ENCODE measurements around the gene AHCYL2. TPM values are rescaled to one million over a fixed set of nuclear protein-coding genes. Genes with fewer than 3 reads are reported as not detected.
"Not testable (repeated sequence)": the region's sequence is repeated elsewhere in the genome, so short reads cannot be mapped to it uniquely, and the experiment has no call there.

The AHCYL2 gene
- total RNA-seq, 1 donor from 2014 or later, result 19.9 TPM

DNA sequence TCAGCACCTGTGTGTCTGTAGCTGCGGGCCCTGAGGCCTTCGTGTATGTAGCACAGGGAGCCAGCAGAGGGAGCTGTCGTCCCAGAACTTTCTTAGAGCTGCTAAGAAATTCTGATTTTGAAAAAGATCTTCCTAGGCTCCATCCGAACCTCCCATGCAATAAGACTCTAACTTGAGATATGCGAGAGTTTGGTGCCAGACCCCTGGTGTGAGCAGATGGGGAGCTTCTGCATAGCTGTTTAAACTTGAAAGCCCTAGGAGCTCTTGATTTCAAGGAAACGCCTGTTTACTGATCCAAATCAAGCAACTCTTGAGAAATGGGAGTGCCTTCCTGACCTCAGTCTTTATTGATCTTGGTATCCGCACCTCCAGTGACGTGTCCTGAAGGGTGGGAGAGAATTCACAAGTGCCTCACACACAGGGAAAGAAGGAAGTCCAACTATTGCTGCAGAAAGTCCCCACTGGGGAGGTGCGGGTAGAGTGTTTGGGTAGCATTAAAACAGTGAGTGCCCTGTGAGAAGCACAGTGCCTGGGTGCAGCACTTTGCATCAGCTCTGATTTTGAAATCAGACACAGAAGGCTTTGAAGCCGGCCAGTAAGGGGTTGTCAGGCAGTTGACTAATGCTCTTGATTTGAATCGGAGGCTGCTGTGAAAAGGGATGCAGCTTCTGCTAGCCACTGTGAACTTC, 143.0 kb downstream of the AHCYL2 start:
- H3K27ac Mint-ChIP-seq (ENCODE audit: unreplicated experiment), result peak overlapping the region; percentile 43
- H3K4me3 Mint-ChIP-seq (ENCODE audit: unreplicated experiment), result no peak overlapping the region
- peaks cover 26% of the 10 kb centered on the region for H3K4me1 Mint-ChIP-seq (ENCODE audit: unreplicated experiment)
- H3K9me3 Mint-ChIP-seq (ENCODE audit: unreplicated experiment), result no peaks in the 10 kb centered on the region
- DNase-seq (ENCODE audit: low spot score), result peak; percentile 75
- TF ChIP-seq CTCF (IDR thresholded peaks at IDR 0.05; ENCODE audit: unreplicated experiment), result peak; percentile 68
- no peaks in the 10 kb centered on the region for H3K27me3 Mint-ChIP-seq (ENCODE audit: unreplicated experiment)
- no peaks in the 10 kb centered on the region for H3K36me3 Mint-ChIP-seq (ENCODE audit: low read depth, unreplicated experiment)

- no peaks in the 10 kb centered on the region for H3K9me3 Mint-ChIP-seq (ENCODE audit: unreplicated experiment)
- H3K27ac Mint-ChIP-seq (ENCODE audit: unreplicated experiment), result peak overlapping the region; percentile 81
- H3K27me3 Mint-ChIP-seq (ENCODE audit: unreplicated experiment), result no peaks in the 10 kb centered on the region
- peaks cover 25% of the 10 kb centered on the region for H3K4me1 Mint-ChIP-seq (ENCODE audit: unreplicated experiment)
- no peak overlapping the region for H3K4me3 Mint-ChIP-seq (ENCODE audit: unreplicated experiment)
- no peaks in the 10 kb centered on the region for H3K36me3 Mint-ChIP-seq (ENCODE audit: low read depth, unreplicated experiment)
- peak; percentile 4 for DNase-seq (ENCODE audit: low spot score)
- no peak for TF ChIP-seq CTCF (IDR thresholded peaks at IDR 0.05; ENCODE audit: unreplicated experiment)
Measured at GRCh38 chr7:129368389-129368986, 143.7 kb downstream of the AHCYL2 start.

- H3K27me3 Mint-ChIP-seq (ENCODE audit: unreplicated experiment); H3K4me3 Mint-ChIP-seq (ENCODE audit: unreplicated experiment); H3K9me3 Mint-ChIP-seq (ENCODE audit: unreplicated experiment); H3K27ac Mint-ChIP-seq (ENCODE audit: unreplicated experiment); DNase-seq (ENCODE audit: low spot score); H3K36me3 Mint-ChIP-seq (ENCODE audit: low read depth, unreplicated experiment): not testable (repeated sequence)
- H3K4me1 Mint-ChIP-seq (ENCODE audit: unreplicated experiment), result peaks cover 25% of the 10 kb centered on the region
Measured at GRCh38 chr7:129369447-129369846, 144.6 kb downstream of the AHCYL2 start.

DNA sequence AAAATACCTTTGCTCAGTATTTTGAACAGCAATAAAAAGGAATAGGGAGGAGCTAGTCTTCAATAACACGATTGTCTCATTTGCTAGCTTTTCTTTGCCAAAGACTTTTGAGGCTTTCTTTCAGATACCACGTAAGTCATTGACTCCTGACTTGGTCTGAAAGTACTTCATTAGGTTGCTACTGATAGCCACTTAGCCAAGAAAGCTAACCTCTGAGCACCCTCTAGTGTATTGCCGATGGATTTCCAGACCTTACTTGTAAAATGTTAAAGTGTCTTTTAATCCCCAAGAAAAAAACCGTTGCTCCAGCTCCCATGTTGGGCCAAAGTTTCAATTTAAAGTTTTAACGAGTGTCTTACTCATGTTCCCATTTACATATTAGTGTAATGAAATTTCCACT, 146.0 kb downstream of the AHCYL2 start:
- H3K27me3 Mint-ChIP-seq (ENCODE audit: unreplicated experiment), result no peaks in the 10 kb centered on the region
- no peaks in the 10 kb centered on the region for H3K36me3 Mint-ChIP-seq (ENCODE audit: low read depth, unreplicated experiment)
- TF ChIP-seq CTCF (IDR thresholded peaks at IDR 0.05; ENCODE audit: unreplicated experiment), result no peak
- H3K9me3 Mint-ChIP-seq (ENCODE audit: unreplicated experiment), result no peaks in the 10 kb centered on the region
- no peak for DNase-seq (ENCODE audit: low spot score)
- peaks cover 25% of the 10 kb centered on the region for H3K4me1 Mint-ChIP-seq (ENCODE audit: unreplicated experiment)
- H3K27ac Mint-ChIP-seq (ENCODE audit: unreplicated experiment), result no peak overlapping the region
- H3K4me3 Mint-ChIP-seq (ENCODE audit: unreplicated experiment), result no peak overlapping the region

- no peak for DNase-seq (ENCODE audit: low spot score)
- H3K9me3 Mint-ChIP-seq (ENCODE audit: unreplicated experiment), result no peaks in the 10 kb centered on the region
- H3K4me3 Mint-ChIP-seq (ENCODE audit: unreplicated experiment), result no peak overlapping the region
- H3K4me1 Mint-ChIP-seq (ENCODE audit: unreplicated experiment), result peaks cover 25% of the 10 kb centered on the region
- no peaks in the 10 kb centered on the region for H3K36me3 Mint-ChIP-seq (ENCODE audit: low read depth, unreplicated experiment)
- no peak for TF ChIP-seq CTCF (IDR thresholded peaks at IDR 0.05; ENCODE audit: unreplicated experiment)
- H3K27ac Mint-ChIP-seq (ENCODE audit: unreplicated experiment), result no peak overlapping the region
- H3K27me3 Mint-ChIP-seq (ENCODE audit: unreplicated experiment), result no peaks in the 10 kb centered on the region
Measured at GRCh38 chr7:129371487-129371886, 146.7 kb downstream of the AHCYL2 start.

All from endothelial cell (in vitro differentiated cells).